H1 (cell line): ENCODE results near the gene FAM193B. TPM values are rescaled to one million over a fixed set of nuclear protein-coding genes. Genes with fewer than 3 reads are reported as not detected.
A peak's percentile ranks its signal among the peaks of the same experiment; 100 is the strongest.

Experiments used
- CTCF ChIA-PET: fragments of 300-600 bp; sonication (Branson Sonifier 250); formaldehyde crosslinking; loops from one replicate; lab custom pipeline; 2021; ENCODE audit not compliant: partially characterized antibody; lab: Charles Lee
- POLR2A ChIA-PET: fragments of 300-600 bp; sonication (Branson Sonifier 250); formaldehyde crosslinking; loops from one replicate; lab custom pipeline; 2021; ENCODE audit warnings: inconsistent platforms; ENCODE audit not compliant: partially characterized antibody; lab: Charles Lee
- DNase-seq, 2 experiments: peaks; one replicate each; pipeline versions ENCODE4 v3.0.0 to v3.0.0-alpha.2; 2010 to 2022; ENCODE audit warnings: low spot score in 2 of 2, low read depth in 1 of 2, mixed read lengths in 1 of 2
- FAIRE-seq: peaks from 2 replicates; lab custom pipeline; 2011; peaks lifted over from hg19 to GRCh38; lab: Jason Lieb, UNC
- H2AFZ ChIP-seq: 2 replicates; pipeline ENCODE4 v1.8.1; 2012; ENCODE audit warnings: low read length, inconsistent platforms
- H2AK5ac ChIP-seq: 2 replicates; pipeline ENCODE4 v1.6.1; 2013; ENCODE audit warnings: low read depth, low read length
- H2BK120ac ChIP-seq: replicated peaks from 2 replicates; pipeline ENCODE3; 2013; ENCODE audit warnings: low read depth, low read length, inconsistent platforms
- H2BK12ac ChIP-seq: 2 replicates; pipeline ENCODE4 v1.6.1; 2013; ENCODE audit warnings: low read depth, low read length
- H2BK15ac ChIP-seq: 2 replicates; pipeline ENCODE4 v1.6.1; 2013; ENCODE audit warnings: low read length
- H2BK20ac ChIP-seq: 2 replicates; pipeline ENCODE4 v1.6.1; 2013; ENCODE audit warnings: low read length
- H2BK5ac ChIP-seq: 2 replicates; pipeline ENCODE4 v1.6.1; 2013; ENCODE audit warnings: low read depth, low read length
- H3K14ac ChIP-seq: 2 replicates; pipeline ENCODE4 v1.6.1; 2013; ENCODE audit warnings: inconsistent platforms; ENCODE audit not compliant: insufficient read length
- H3K18ac ChIP-seq: 2 replicates; pipeline ENCODE4 v1.6.1; 2013; ENCODE audit warnings: low read length; ENCODE audit errors: extremely low read depth
- H3K23ac ChIP-seq: 2 replicates; pipeline ENCODE4 v1.6.1; 2013; ENCODE audit warnings: inconsistent platforms; ENCODE audit not compliant: insufficient read length
- H3K23me2 ChIP-seq: 2 replicates; pipeline ENCODE4 v1.6.1; 2013; ENCODE audit warnings: low read depth, low read length
- H3K27ac ChIP-seq: 2 replicates; pipeline ENCODE4 v1.6.1; 2011; ENCODE audit warnings: low read depth, low read length, inconsistent platforms
- H3K27me3 ChIP-seq, 4 experiments: replicated peaks in 1 of 4; 1 replicate in 1 of 4; 2 replicates in 3 of 4; pipeline versions ENCODE4 v1.6.1 to v1.8.1; 2011 to 2013; ENCODE audit warnings: low read length in 3 of 4, mild to moderate bottlenecking in 3 of 4, inconsistent platforms in 2 of 4, mixed read lengths in 2 of 4, moderate library complexity in 1 of 4; ENCODE audit not compliant: control insufficient read depth in 3 of 4, insufficient read depth in 3 of 4; ENCODE audit errors: extremely low read depth in 1 of 4
- H3K36me3 ChIP-seq, 4 experiments: 2 replicates each; pipeline versions ENCODE4 v1.6.1 to v1.8.1; 2011 to 2013; ENCODE audit warnings: mild to moderate bottlenecking in 4 of 4, low read length in 3 of 4, moderate library complexity in 2 of 4, control low read depth in 1 of 4, inconsistent platforms in 1 of 4; ENCODE audit not compliant: insufficient read depth in 4 of 4, control insufficient read depth in 2 of 4
- H3K4ac ChIP-seq: replicated peaks from 2 replicates; pipeline ENCODE3; 2013; ENCODE audit warnings: low read length, low read depth, mixed read lengths, inconsistent platforms; ENCODE audit not compliant: insufficient read length
- H3K4me1 ChIP-seq, 4 experiments: replicated peaks in 1 of 4; 1 replicate in 1 of 4; 2 replicates in 3 of 4; pipeline versions ENCODE4 v1.6.1 to v1.8.1; 2011 to 2013; ENCODE audit warnings: low read length in 3 of 4, inconsistent platforms in 2 of 4, mixed read lengths in 1 of 4; ENCODE audit not compliant: insufficient read depth in 4 of 4, control insufficient read depth in 3 of 4
- H3K4me2 ChIP-seq, 2 experiments: 2 replicates each; pipeline versions ENCODE4 v1.6.1 to v1.8.1; 2011 to 2013; ENCODE audit warnings: low read depth in 2 of 2, low read length in 2 of 2, control low read depth in 1 of 2, inconsistent platforms in 1 of 2, mild to moderate bottlenecking in 1 of 2; ENCODE audit not compliant: insufficient read depth in 1 of 2
- H3K4me3 ChIP-seq, 4 experiments: fragments of 200-600, 300-600 bp in 1 of 4; sonication (generic), shearing (Covaris generic), sonication (Bioruptor Twin) in 1 of 4; 2 replicates each; pipeline versions ENCODE4 v1.5.1 to v1.8.1; 2011 to 2016; ENCODE audit warnings: low read length in 4 of 4, low read depth in 3 of 4, control low read depth in 2 of 4, inconsistent platforms in 2 of 4, mild to moderate bottlenecking in 2 of 4, mixed read lengths in 1 of 4, moderate library complexity in 1 of 4; ENCODE audit not compliant: insufficient read depth in 2 of 4; ENCODE audit errors: extremely low read depth in 1 of 4
- H3K56ac ChIP-seq: replicated peaks from 2 replicates; pipeline ENCODE3; 2013; ENCODE audit warnings: low read depth, mild to moderate bottlenecking, mixed read lengths, low read length, inconsistent platforms; ENCODE audit not compliant: insufficient read length
- H3K79me1 ChIP-seq: 2 replicates; pipeline ENCODE4 v1.6.1; 2013; ENCODE audit warnings: low read depth, low read length, control low read depth
- H3K79me2 ChIP-seq, 2 experiments: 2 replicates each; pipeline versions ENCODE4 v1.6.1 to v1.8.1; 2012 to 2013; ENCODE audit warnings: low read length in 2 of 2, mild to moderate bottlenecking in 2 of 2, inconsistent platforms in 1 of 2; ENCODE audit not compliant: insufficient read depth in 2 of 2, control insufficient read depth in 1 of 2
- H3K9ac ChIP-seq, 4 experiments: replicated peaks in 1 of 4; 1 replicate in 1 of 4; 2 replicates in 3 of 4; pipeline versions ENCODE4 v1.6.1 to v1.8.1; 2011 to 2013; ENCODE audit warnings: low read depth in 3 of 4, low read length in 3 of 4, control low read depth in 2 of 4, mild to moderate bottlenecking in 2 of 4, moderate library complexity in 2 of 4, inconsistent platforms in 1 of 4; ENCODE audit errors: extremely low read depth in 1 of 4
- H3K9me3 ChIP-seq, 2 experiments: 2 replicates each; pipeline versions ENCODE4 v1.6.1 to v1.8.1; 2012 to 2013; ENCODE audit warnings: mild to moderate bottlenecking in 2 of 2, moderate library complexity in 2 of 2, control low read depth in 1 of 2, inconsistent platforms in 1 of 2, low read depth in 1 of 2, low read length in 1 of 2, mixed read lengths in 1 of 2; ENCODE audit not compliant: insufficient read depth in 2 of 2
- H4K20me1 ChIP-seq, 2 experiments: replicated peaks in 1 of 2; 2 replicates each; pipeline versions ENCODE3 to v1.8.1; 2011 to 2013; ENCODE audit warnings: inconsistent platforms in 2 of 2, low read length in 2 of 2, mild to moderate bottlenecking in 1 of 2; ENCODE audit not compliant: insufficient read depth in 2 of 2, control insufficient read depth in 1 of 2
- H4K5ac ChIP-seq: 2 replicates; pipeline ENCODE4 v1.6.1; 2013; ENCODE audit warnings: low read length, low read depth, mixed read lengths, inconsistent platforms; ENCODE audit not compliant: insufficient read length
- H4K8ac ChIP-seq: 2 replicates; pipeline ENCODE4 v1.8.0; 2013; ENCODE audit warnings: mild to moderate bottlenecking, moderate library complexity, low read length, inconsistent platforms; ENCODE audit not compliant: insufficient read depth; ENCODE audit errors: extremely low read depth
- H4K91ac ChIP-seq: replicated peaks from 2 replicates; pipeline ENCODE3; 2013; ENCODE audit warnings: low read length, mixed read lengths, inconsistent platforms; ENCODE audit not compliant: insufficient read length
- CHD2 ChIP-seq: IDR thresholded peaks from 2 replicates; pipeline ENCODE4 v1.6.1; 2012; ENCODE audit warnings: low read length, improper control_type of control experiment
- CREB1 ChIP-seq: IDR thresholded peaks from 2 replicates; pipeline ENCODE4 v1.6.1; 2012; ENCODE audit warnings: inconsistent platforms
- CTCF ChIP-seq, 3 experiments: IDR thresholded peaks; 1 replicate in 2 of 3; 2 replicates in 1 of 3; pipeline versions ENCODE4 v1.5.1 to v1.6.1; 2011; ENCODE audit warnings: low read length in 3 of 3, mild to moderate bottlenecking in 3 of 3, inconsistent platforms in 2 of 3, low read depth in 1 of 3, moderate library complexity in 1 of 3; ENCODE audit not compliant: insufficient read depth in 1 of 3; ENCODE audit errors: control extremely low read depth in 1 of 3
- HDAC6 ChIP-seq: IDR thresholded peaks from one replicate; pipeline ENCODE4 v1.7.1; 2012; ENCODE audit warnings: low read depth, mild to moderate bottlenecking, inconsistent platforms, low read length, moderate library complexity
- KDM1A ChIP-seq: fragments of 200-600, 300-600 bp; sonication (generic); IDR thresholded peaks from 2 replicates; pipeline ENCODE4 v1.7.1; 2016; ENCODE audit warnings: mild to moderate bottlenecking, low read length, borderline replicate concordance
- MAX ChIP-seq: IDR thresholded peaks from 2 replicates; pipeline ENCODE4 v1.6.1; 2012; ENCODE audit warnings: inconsistent platforms
- SIRT6 ChIP-seq: IDR thresholded peaks from one replicate; pipeline ENCODE4 v1.7.1; 2012; ENCODE audit warnings: low read length, inconsistent platforms
- SP4 ChIP-seq: IDR thresholded peaks from 2 replicates; pipeline ENCODE4 v1.6.1; 2012; ENCODE audit warnings: low read length, inconsistent platforms
- TAF1 ChIP-seq: IDR thresholded peaks from 2 replicates; pipeline ENCODE4 v1.6.1; 2011; ENCODE audit warnings: mild to moderate bottlenecking, low read depth, low read length
- WGBS, 2 experiments: shearing (Covaris generic) in 1 of 2; methylation state at CpG; one replicate each; pipeline versions ENCODE4 v1.1.6 to v1.1.7; 2013 to 2015; ENCODE audit warnings: low lambda C conversion rate in 2 of 2, mixed read lengths in 2 of 2, inconsistent platforms in 1 of 2, low coverage in 1 of 2, missing lambda C conversion rate in 1 of 2; ENCODE audit not compliant: insufficient replicate concordance in 2 of 2, insufficient coverage in 1 of 2, insufficient read length in 1 of 2; ENCODE audit errors: extremely low coverage in 1 of 2, missing lambda C conversion rate in 1 of 2; 5-methylcytosine and 5-hydroxymethylcytosine counted together
- polyA plus RNA-seq, 7 experiments: library from polyadenylated mRNA; depleted of rRNA in 3 of 7; stranded (reverse) in 5 of 7; unstranded in 2 of 7; fragments of >200 nt in 5 of 7; fragments of 200-250 nt in 2 of 7; gene quantifications; 1 replicate in 5 of 7; 2 replicates in 1 of 7; 4 replicates in 1 of 7; pipeline versions ENCODE4 v1.2.1 to v1.2.3, GENCODE V29; 2011 to 2013; ENCODE audit warnings: missing spikeins in 2 of 7, mixed read lengths in 2 of 7
- total RNA-seq: library from RNA; stranded (reverse); fragmentation: NEBNext Ultra II Directional; extraction: Animal tissue kit (Norgen Biotek cat#: 25700); gene quantifications from 2 replicates; pipeline ENCODE4 v1.2.1, GENCODE V29; 2021

The FAM193B gene
- total and polyA plus RNA-seq, 2 of the 8 experiments (the other 6 are each of a cell fraction or from before 2014, with no cell fraction given) = 49.9 to 69.8 TPM

- Histone ChIP-seq H3K9ac (peak within 1 kb of the TSS; percentile 46 to 93 (median 84)), H3K36me3 (peaks cover 0 to 5% (median 3%) of the 10 kb centered on the region in 4 experiments; a peak in 4 of 8 replicates), H3K9me3 (no peaks in the 10 kb centered on the region), H3K18ac (peak within 1 kb of the TSS; percentile 91), H3K14ac (no peak within 1 kb of the TSS), H3K4me2 (peak within 1 kb of the TSS; percentile 88 to 91), H2AK5ac (no peak within 1 kb of the TSS), H3K79me1 (no peaks in the 10 kb centered on the region; the same call in 1 of the 2 replicates), H4K20me1 (peaks cover 3 to 4% of the 10 kb centered on the region in 2 experiments), H2BK120ac (no peak within 1 kb of the TSS), H3K27me3 (peaks cover 2 to 12% (median 11%) of the 10 kb centered on the region in 4 experiments; a peak in 6 of 7 replicates), H2BK15ac (peak within 1 kb of the TSS; percentile 92; the same call in 1 of the 2 replicates), H4K8ac (peak within 1 kb of the TSS; percentile 91), H3K23me2 (peaks cover 10% of the 10 kb centered on the region), H3K23ac (no peak within 1 kb of the TSS), H2BK20ac (no peak within 1 kb of the TSS), H2BK12ac (peak within 1 kb of the TSS; percentile 68; the same call in 1 of the 2 replicates), H3K4ac (peak within 1 kb of the TSS; percentile 93), H3K4me1 (peaks cover 0 to 31% (median 27%) of the 10 kb centered on the region in 4 experiments; a peak in 6 of 7 replicates), H3K56ac (peak within 1 kb of the TSS; percentile 70), H2BK5ac (peak within 1 kb of the TSS; percentile 91; the same call in 1 of the 2 replicates), H4K91ac (peak within 1 kb of the TSS; percentile 88), H4K5ac (peak within 1 kb of the TSS; percentile 89), H2AFZ (no peak within 1 kb of the TSS), H3K79me2 (peaks cover 0 to 8% of the 10 kb centered on the region in 2 experiments; a peak in 1 of 4 replicates), H3K4me3 (peak within 1 kb of the TSS; percentile 61 to 83 (median 68)), H3K27ac (peak within 1 kb of the TSS; percentile 98)
- DNase-seq (peak; percentile 98 to 99), FAIRE-seq (no peak)
- ChIA-PET POLR2A (interaction anchor here (0.6 to 67.5 kb wide), 16 partner anchors 18 to 148 kb away, joined by 3 to 3349 read pairs (median 4); partner anchors contain the start of genes DBN1, DDX41, DOK3 and GRK6), CTCF (interaction anchor here (0.6 to 20.8 kb wide), 8 partner anchors 7 to 188 kb away, joined by 3 to 306 read pairs (median 4); partner anchors contain the start of genes DOK3 and PRR7)
- 2% methylated on average over 47 of the region's 73 CpGs; no CpG with 5 or more reads in 1 of the 2 experiments for WGBS, 2 experiments
- TF ChIP-seq MAX (no peak; the same call in 1 of the 2 replicates), CHD2 (no peak), TAF1 (peak; percentile 95), HDAC6 (no peak), SP4 (peak; percentile 84; the same call in 1 of the 2 replicates), CREB1 (no peak), CTCF (IDR thresholded peaks at IDR 0.05; ENCODE audit: control extremely low read depth in 1 of 3, insufficient read depth in 1 of 3, low read depth in 1 of 3, low read length in 3 of 3) (peak in 1 of 3 experiments; percentile 7; a peak in 1 of 4 replicates), KDM1A (peak; percentile 98), SIRT6 (no peak)
Observed at GRCh38 chr5:177497292-177498012, 56.9 kb downstream of the FAM193B start, which contains the start of gene PDLIM7. PDLIM7 (minus strand) TSS chr5:177497604; CDS start chr5:177496512, 1,092 bp downstream.
